HAP-1 (cell line): ENCODE data around the gene ADGRG2.
A peak's percentile ranks its signal among the peaks of the same experiment; 100 is the strongest.

Experiments
- DNase-seq, 2 experiments: peaks; one replicate each; pipeline ENCODE4 v3.0.0-alpha.2; 2016 to 2020; ENCODE audit warnings: low spot score in 2 of 2
- H3K27me3 ChIP-seq: fragments of 250-450 bp; sonication (Bioruptor Pico); 2 replicates; pipeline ENCODE4 v1.5.1; 2020; ENCODE audit warnings: low read depth, mild to moderate bottlenecking, moderate library complexity
- H3K36me3 ChIP-seq: fragments of 250-450 bp; sonication (Bioruptor Pico); replicated peaks from 2 replicates; pipeline ENCODE4 v1.5.1; 2020; ENCODE audit warnings: mild to moderate bottlenecking
- H3K4me1 ChIP-seq: fragments of 250-450 bp; sonication (Bioruptor Pico); 2 replicates; pipeline ENCODE4 v1.5.1; 2020; ENCODE audit warnings: mild to moderate bottlenecking
- H3K4me3 ChIP-seq: fragments of 250-450 bp; sonication (Bioruptor Pico); 2 replicates; pipeline ENCODE4 v1.5.1; 2020; ENCODE audit warnings: mild to moderate bottlenecking, moderate library complexity
- H3K9me3 ChIP-seq: fragments of 250-450 bp; sonication (Bioruptor Pico); 2 replicates; pipeline ENCODE4 v1.5.1; 2020; ENCODE audit warnings: mild to moderate bottlenecking, moderate library complexity
- in situ Hi-C: fragments of 300-500 bp; cut with MboI; formaldehyde crosslinking; loops from 3 replicates; pipeline ENCODE4 v1.14.3; 2020; ENCODE audit warnings: low sequenced_read_pairs, inconsistent platforms, mixed read lengths

Gene ADGRG2

GRCh38 chrX:19065535-19065934 is 56.7 kb downstream of the ADGRG2 start:
- Histone ChIP-seq H3K9me3 (no peaks in the 10 kb centered on the region), H3K4me3 (no peak overlapping the region), H3K27me3 (no peaks in the 10 kb centered on the region), H3K36me3 (no peaks in the 10 kb centered on the region), H3K4me1 (no peaks in the 10 kb centered on the region)
- in situ Hi-C loops, result no loop called here
- DNase-seq, result no peak

GRCh38 chrX:19064175-19064574 is 58.1 kb downstream of the ADGRG2 start:
- no peaks in the 10 kb centered on the region for H3K27me3 ChIP-seq
- no peaks in the 10 kb centered on the region for H3K9me3 ChIP-seq
- no peak overlapping the region for H3K4me3 ChIP-seq
- DNase-seq, result peak in 1 of 2 experiments; percentile 25
- H3K4me1 ChIP-seq, result no peaks in the 10 kb centered on the region
- no peaks in the 10 kb centered on the region for H3K36me3 ChIP-seq
- in situ Hi-C loops, result no loop called here

GRCh38 chrX:19063030-19063429 is 59.2 kb downstream of the ADGRG2 start:
- in situ Hi-C loops, result no loop called here

GRCh38 chrX:19059067-19059466 is 63.2 kb downstream of the ADGRG2 start:
- no peak for DNase-seq
- Histone ChIP-seq H3K27me3 (no peaks in the 10 kb centered on the region), H3K4me1 (no peaks in the 10 kb centered on the region), H3K9me3 (no peaks in the 10 kb centered on the region), H3K4me3 (no peak overlapping the region), H3K36me3 (no peaks in the 10 kb centered on the region)
- in situ Hi-C loops, result no loop called here

More at GRCh38 chrX:19063030-19063429, 59.2 kb downstream of the ADGRG2 start:
- no peaks in the 10 kb centered on the region for H3K9me3 ChIP-seq
- DNase-seq, result no peak
- no peaks in the 10 kb centered on the region for H3K4me1 ChIP-seq
- H3K27me3 ChIP-seq, result no peaks in the 10 kb centered on the region
- H3K4me3 ChIP-seq, result no peak overlapping the region
- H3K36me3 ChIP-seq, result no peaks in the 10 kb centered on the region

DNA sequence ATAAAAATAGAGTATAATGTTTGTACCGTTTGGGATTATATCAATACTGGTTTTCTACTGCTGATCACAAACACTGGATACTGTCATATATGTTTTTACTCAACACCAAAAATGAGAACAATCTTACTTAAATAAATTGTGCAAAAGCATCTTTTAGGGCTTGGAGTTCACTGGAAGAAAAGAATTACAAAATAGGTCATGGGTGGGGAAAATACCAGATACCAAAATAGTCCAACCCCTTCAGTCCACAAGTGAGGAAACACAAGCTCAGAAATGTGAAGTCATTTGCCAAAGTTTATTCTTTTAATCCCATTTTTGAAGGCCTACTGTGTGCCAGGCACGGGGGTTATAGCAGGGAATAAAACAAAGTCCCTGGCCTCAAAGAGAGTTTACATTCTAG is 64.4 kb downstream of the ADGRG2 start:
- no peak for DNase-seq
- no peaks in the 10 kb centered on the region for H3K4me1 ChIP-seq
- in situ Hi-C loops, result no loop called here
- no peaks in the 10 kb centered on the region for H3K9me3 ChIP-seq
- no peaks in the 10 kb centered on the region for H3K27me3 ChIP-seq
- H3K4me3 ChIP-seq, result no peak overlapping the region
- H3K36me3 ChIP-seq, result no peaks in the 10 kb centered on the region

- in situ Hi-C loops, result no loop called here
- Histone ChIP-seq H3K4me3 (no peak overlapping the region), H3K9me3 (no peaks in the 10 kb centered on the region), H3K27me3 (0 out of 2 replicates have a peak, but pooled peaks cover 3% of the 10 kb centered on the region), H3K4me1 (no peaks in the 10 kb centered on the region), H3K36me3 (no peaks in the 10 kb centered on the region)
- DNase-seq, result no peak
Observed at GRCh38 chrX:19049110-19049509, 73.2 kb downstream of the ADGRG2 start.

DNA sequence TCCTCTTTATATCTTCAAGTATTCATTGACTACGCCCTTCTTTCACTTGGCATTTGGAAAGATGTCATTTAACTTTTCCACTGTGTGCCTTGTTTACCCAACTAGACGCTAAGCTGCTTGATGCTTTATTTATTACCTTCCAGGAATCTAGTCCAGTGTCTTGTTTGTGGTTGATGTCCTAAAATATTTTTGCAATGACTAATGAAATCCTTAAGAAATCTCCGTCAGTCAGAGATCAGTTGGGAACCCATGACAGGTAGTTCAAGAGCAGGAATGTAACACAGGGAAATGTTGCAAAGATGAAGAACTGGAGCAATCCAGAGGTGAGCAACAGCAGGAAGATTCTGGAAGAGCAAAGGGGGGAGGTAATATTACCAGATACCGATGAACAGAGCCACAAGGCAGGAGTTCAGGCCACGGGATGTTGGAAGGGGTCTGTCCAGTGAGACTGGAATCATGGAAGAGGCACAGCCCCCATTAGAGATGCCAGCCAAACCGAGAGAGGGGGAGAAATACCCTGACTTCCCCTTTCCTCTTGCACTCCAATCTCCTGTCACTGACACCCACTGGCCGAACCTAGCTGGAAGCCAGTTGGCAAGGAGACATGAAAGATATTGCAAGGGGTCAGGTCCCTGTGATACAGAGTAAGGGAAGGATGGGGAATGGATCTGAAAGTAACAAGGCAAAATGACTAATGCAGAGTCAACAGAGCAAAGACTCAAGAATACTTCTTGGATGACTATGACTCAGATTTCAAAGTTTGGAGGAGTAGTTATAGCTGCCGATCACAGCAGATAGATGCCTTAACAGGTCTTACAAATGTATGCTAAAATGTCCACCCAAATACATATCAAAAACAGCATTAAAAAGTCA is 75.7 kb downstream of the ADGRG2 start:
- no peaks in the 10 kb centered on the region for H3K4me1 ChIP-seq
- no peaks in the 10 kb centered on the region for H3K9me3 ChIP-seq
- no peak overlapping the region for H3K4me3 ChIP-seq
- DNase-seq, result no peak
- H3K27me3 ChIP-seq, result 0 out of 2 replicates have a peak, but pooled peaks cover 3% of the 10 kb centered on the region
- H3K36me3 ChIP-seq, result no peaks in the 10 kb centered on the region
- in situ Hi-C loops, result no loop called here

GRCh38 chrX:19040373-19040772 is 81.9 kb downstream of the ADGRG2 start:
- Histone ChIP-seq H3K36me3 (no peaks in the 10 kb centered on the region), H3K4me3 (no peak overlapping the region), H3K4me1 (no peaks in the 10 kb centered on the region), H3K27me3 (no peaks in the 10 kb centered on the region), H3K9me3 (no peaks in the 10 kb centered on the region)
- in situ Hi-C loops, result no loop called here
- DNase-seq, result no peak

GRCh38 chrX:19034025-19034424 is 88.2 kb downstream of the ADGRG2 start:
- H3K9me3 ChIP-seq, result no peaks in the 10 kb centered on the region
- no peaks in the 10 kb centered on the region for H3K4me1 ChIP-seq
- no peak for DNase-seq
- in situ Hi-C loops, result no loop called here
- H3K4me3 ChIP-seq, result no peak overlapping the region
- no peaks in the 10 kb centered on the region for H3K27me3 ChIP-seq
- no peaks in the 10 kb centered on the region for H3K36me3 ChIP-seq

DNA sequence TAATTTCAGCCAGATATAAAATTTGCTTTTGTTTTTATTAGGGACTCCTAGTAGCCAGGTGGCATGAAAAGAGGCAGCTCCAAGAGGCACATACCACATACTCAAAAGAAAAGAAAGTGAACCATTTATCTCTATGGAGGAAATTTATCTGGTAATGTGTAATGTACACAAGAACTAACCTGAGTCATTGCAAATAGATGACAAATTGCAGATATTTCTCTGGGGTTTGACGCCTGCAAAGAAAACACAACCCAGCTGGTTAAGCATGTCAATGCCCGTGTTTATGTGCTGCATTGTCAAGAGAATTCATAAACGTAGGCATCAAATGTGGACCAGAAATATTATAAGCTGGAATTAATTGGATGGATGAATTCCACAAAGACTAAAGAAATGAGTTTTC is 91.5 kb downstream of the ADGRG2 start:
- Histone ChIP-seq H3K36me3 (no peaks in the 10 kb centered on the region), H3K4me1 (no peaks in the 10 kb centered on the region), H3K4me3 (no peak overlapping the region), H3K9me3 (no peaks in the 10 kb centered on the region), H3K27me3 (no peaks in the 10 kb centered on the region)
- in situ Hi-C loops, result no loop called here
- DNase-seq, result no peak

- Histone ChIP-seq H3K27me3 (no peaks in the 10 kb centered on the region), H3K9me3 (no peaks in the 10 kb centered on the region), H3K4me1 (no peaks in the 10 kb centered on the region), H3K4me3 (no peak overlapping the region), H3K36me3 (no peaks in the 10 kb centered on the region)
- in situ Hi-C loops, result no loop called here
- no peak for DNase-seq
Observed at GRCh38 chrX:19028560-19028959, 93.7 kb downstream of the ADGRG2 start.

DNA sequence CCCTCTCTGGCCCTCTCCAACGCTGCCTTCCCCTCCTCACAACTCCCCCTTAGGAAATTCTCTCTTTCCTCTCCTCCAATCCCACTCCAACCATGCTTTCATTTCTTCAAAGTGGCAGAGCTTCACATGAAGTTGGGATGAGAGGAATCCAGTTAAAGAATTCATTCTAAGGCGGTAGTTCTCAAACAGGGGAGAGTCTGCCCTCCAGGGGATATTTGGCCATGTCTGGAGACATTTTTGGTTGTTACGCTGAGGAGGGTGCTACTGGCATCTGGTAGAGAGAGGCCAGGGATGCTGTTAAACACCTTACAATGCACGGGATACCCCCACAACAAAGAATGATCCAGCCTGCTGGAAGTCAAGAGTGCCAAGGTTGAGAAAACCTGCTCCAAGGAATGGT is 97.9 kb downstream of the ADGRG2 start:
- DNase-seq, result no peak
- Histone ChIP-seq H3K4me1 (no peaks in the 10 kb centered on the region), H3K27me3 (no peaks in the 10 kb centered on the region), H3K4me3 (no peak overlapping the region), H3K36me3 (no peaks in the 10 kb centered on the region), H3K9me3 (no peaks in the 10 kb centered on the region)
- in situ Hi-C loops, result loop anchor here (25.0 kb wide), 1 partner anchor 637 kb away; no protein-coding TSS in a partner anchor

DNA sequence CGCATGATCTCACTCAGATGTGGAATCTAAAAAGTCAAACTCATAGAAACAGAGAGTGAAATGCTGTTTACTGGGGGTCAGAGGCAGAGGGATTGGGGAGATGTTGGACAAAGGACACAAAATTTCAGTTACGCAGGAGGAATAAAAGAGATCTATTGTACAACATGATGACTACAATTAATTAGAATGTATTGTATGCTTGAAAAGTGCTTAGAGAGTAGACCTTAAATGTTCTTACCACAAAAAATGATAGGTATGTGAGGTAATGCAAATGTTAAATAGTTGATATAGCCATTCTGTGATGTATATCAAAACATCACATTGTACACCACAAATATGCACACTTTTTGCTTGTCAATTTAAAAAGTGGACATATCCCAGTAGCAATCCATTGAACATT is 102.3 kb downstream of the ADGRG2 start:
- DNase-seq, result no peak
- Histone ChIP-seq H3K9me3 (no peaks in the 10 kb centered on the region), H3K4me1 (no peaks in the 10 kb centered on the region), H3K4me3 (no peak overlapping the region), H3K36me3 (no peaks in the 10 kb centered on the region), H3K27me3 (no peaks in the 10 kb centered on the region)
- in situ Hi-C loops, result loop anchor here (10.0 to 25.0 kb wide), 2 partner anchors 315 to 633 kb away; no protein-coding TSS in a partner anchor

DNA sequence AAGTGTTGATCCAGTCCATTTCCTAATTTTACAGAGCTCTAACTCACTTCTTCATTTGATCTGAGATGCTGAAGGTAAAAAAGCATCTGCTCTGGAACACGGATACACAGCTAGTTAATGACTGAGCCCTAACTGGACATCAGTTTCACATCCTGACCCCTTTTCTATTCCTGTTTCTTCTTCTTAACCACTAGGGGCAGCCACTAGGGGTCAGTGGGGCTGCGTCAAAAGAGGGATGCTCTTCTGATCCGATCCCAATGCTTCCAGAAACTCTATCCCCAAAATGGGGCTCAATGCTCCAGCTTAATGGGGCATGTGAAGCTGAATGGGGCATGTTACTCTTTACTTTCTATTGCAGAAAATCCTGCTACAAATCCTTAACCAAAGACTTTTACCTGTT is 105.0 kb downstream of the ADGRG2 start:
- Histone ChIP-seq H3K4me1 (no peaks in the 10 kb centered on the region), H3K9me3 (no peaks in the 10 kb centered on the region), H3K4me3 (no peak overlapping the region), H3K36me3 (no peaks in the 10 kb centered on the region), H3K27me3 (no peaks in the 10 kb centered on the region; the same call in 1 of the 2 replicates)
- in situ Hi-C loops, result loop anchor here (10.0 to 25.0 kb wide), 2 partner anchors 318 to 630 kb away; no protein-coding TSS in a partner anchor
- peak; percentile 40 to 58 for DNase-seq
